ENCODE data around the gene IFT80. TPM values are rescaled to one million over a fixed set of nuclear protein-coding genes. Genes with fewer than 3 reads are reported as not detected.

The IFT80 gene
- total RNA-seq, 1 donor from 2014 or later: 10.9 TPM

- H3K27ac ChIP-seq (replicated peaks): no peak overlapping the region
- peaks cover 20% of the 10 kb centered on the region for H3K36me3 ChIP-seq
- H3K4me1 ChIP-seq: no peaks in the 10 kb centered on the region
- no peaks in the 10 kb centered on the region for H3K9me3 ChIP-seq (replicated peaks)
- no peak overlapping the region for H3K4me3 ChIP-seq
- intact Hi-C loops (cut with micrococcal nuclease): no loop called here
- DNase-seq: no peak
- no peak for TF ChIP-seq CTCF (IDR thresholded peaks at IDR 0.05; ENCODE audit: borderline replicate concordance)
- H3K27me3 ChIP-seq (ENCODE audit: low read depth): no peaks in the 10 kb centered on the region
Observed at GRCh38 chr3:160312014-160312624, 86.9 kb downstream of the IFT80 start.

GRCh38 chr3:160302806-160303205, 96.2 kb downstream of the IFT80 start:
- no peaks in the 10 kb centered on the region for H3K9me3 ChIP-seq (replicated peaks)
- no peak for TF ChIP-seq CTCF (IDR thresholded peaks at IDR 0.05; ENCODE audit: borderline replicate concordance)
- no peaks in the 10 kb centered on the region for H3K27me3 ChIP-seq (ENCODE audit: low read depth)
- intact Hi-C loops (cut with micrococcal nuclease): no loop called here
- H3K4me1 ChIP-seq: no peaks in the 10 kb centered on the region
- no peak overlapping the region for H3K27ac ChIP-seq (replicated peaks)
- no peak overlapping the region for H3K4me3 ChIP-seq
- no peak for DNase-seq
- H3K36me3 ChIP-seq: peaks cover 16% of the 10 kb centered on the region

GRCh38 chr3:160296591-160296990, 102.4 kb downstream of the IFT80 start:
- Histone ChIP-seq H3K9me3 (replicated peaks) (no peaks in the 10 kb centered on the region), H3K27me3 (ENCODE audit: low read depth) (no peaks in the 10 kb centered on the region), H3K27ac (replicated peaks) (peak overlapping the region; percentile 49), H3K36me3 (no peaks in the 10 kb centered on the region), H3K4me3 (peak overlapping the region; percentile 8), H3K4me1 (peaks cover 17% of the 10 kb centered on the region)
- TF ChIP-seq CTCF (IDR thresholded peaks at IDR 0.05; ENCODE audit: borderline replicate concordance): no peak
- DNase-seq: no peak
- intact Hi-C loops (cut with micrococcal nuclease): no loop called here

GRCh38 chr3:160291909-160292299, 107.1 kb downstream of the IFT80 start:
- no peak overlapping the region for H3K4me3 ChIP-seq
- H3K4me1 ChIP-seq: peaks cover 11% of the 10 kb centered on the region
- DNase-seq: no peak
- intact Hi-C loops (cut with micrococcal nuclease): no loop called here
- peaks cover 6% of the 10 kb centered on the region for H3K36me3 ChIP-seq
- TF ChIP-seq CTCF (IDR thresholded peaks at IDR 0.05; ENCODE audit: borderline replicate concordance): no peak
- H3K27me3 ChIP-seq (ENCODE audit: low read depth): no peaks in the 10 kb centered on the region
- no peak overlapping the region for H3K27ac ChIP-seq (replicated peaks)
- H3K9me3 ChIP-seq (replicated peaks): no peaks in the 10 kb centered on the region

GRCh38 chr3:160291290-160291908, 107.6 kb downstream of the IFT80 start:
- Histone ChIP-seq H3K4me1 (peaks cover 8% of the 10 kb centered on the region), H3K27me3 (ENCODE audit: low read depth) (no peaks in the 10 kb centered on the region), H3K4me3 (no peak overlapping the region), H3K9me3 (replicated peaks) (no peaks in the 10 kb centered on the region), H3K36me3 (peaks cover 6% of the 10 kb centered on the region), H3K27ac (replicated peaks) (no peak overlapping the region)
- TF ChIP-seq CTCF (IDR thresholded peaks at IDR 0.05; ENCODE audit: borderline replicate concordance): no peak
- no peak for DNase-seq
- intact Hi-C loops (cut with micrococcal nuclease): no loop called here

All from left ventricle myocardium inferior (tissue), 1 donor.